HuH-7.5 (cell line): ENCODE data around the gene GABBR2.
"Not testable (repeated sequence)": the region's sequence is repeated elsewhere in the genome, so short reads cannot be mapped to it uniquely, and the experiment has no call there.

ENCODE experiments used
- DNase-seq: peaks from one replicate; pipeline ENCODE4 v3.0.0; 2011; ENCODE audit warnings: low spot score

Gene GABBR2

GRCh38 chr9:98515506-98516204 lies 193.1 kb downstream of the GABBR2 start:
- no peak for DNase-seq

DNA sequence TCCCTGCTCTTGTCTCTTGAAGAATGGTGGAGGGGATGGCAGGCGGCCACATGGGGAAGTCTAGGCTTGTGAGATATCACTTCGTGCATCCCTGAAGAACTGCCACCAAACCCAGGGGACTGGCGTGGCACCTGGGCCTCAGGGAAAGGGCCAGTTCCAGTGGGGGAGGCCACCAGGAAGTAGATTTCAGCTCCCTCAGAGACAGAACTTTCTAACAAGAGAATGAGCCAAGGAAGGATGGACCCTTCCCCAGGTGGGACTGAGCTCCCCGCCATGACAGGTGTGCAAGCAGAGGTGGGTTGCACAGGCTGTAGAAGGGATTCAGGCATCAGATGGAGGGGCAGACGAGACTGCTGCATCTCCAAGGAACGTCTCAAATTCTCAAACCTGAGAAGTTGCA lies 193.9 kb downstream of the GABBR2 start:
- DNase-seq = no peak

DNA sequence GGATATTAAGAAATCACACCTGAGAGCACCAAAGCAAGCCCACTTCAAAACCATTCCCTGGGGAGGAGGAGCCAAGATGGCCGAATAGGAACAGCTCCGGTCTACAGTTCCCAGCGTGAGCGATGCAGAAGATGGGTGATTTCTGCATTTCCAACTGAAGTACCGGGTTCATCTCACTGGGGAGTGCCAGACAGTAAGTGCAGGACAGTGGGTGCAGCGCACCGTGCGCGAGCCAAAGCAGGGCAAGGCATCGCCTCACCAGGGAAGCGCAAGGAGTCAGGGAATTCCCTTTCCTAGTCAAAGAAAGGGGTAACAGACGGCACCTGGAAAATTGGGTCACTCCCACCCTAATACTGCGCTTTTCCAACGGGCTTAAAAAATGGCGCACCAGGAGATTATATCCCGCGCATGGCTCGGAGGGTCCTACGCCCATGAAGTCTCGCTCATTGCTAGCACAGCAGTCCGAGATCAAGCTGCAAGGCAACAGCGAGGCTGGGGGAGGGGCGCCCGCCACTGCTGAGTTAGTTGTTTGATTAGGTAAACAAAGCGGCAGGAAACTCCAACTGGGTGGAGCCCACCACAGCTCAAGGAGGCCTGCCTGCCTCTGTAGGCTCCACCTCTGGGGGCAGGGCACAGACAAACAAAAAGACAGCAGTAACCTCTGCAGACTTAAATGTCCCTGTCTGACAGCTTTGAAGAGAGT lies 200.4 kb downstream of the GABBR2 start:
- not testable (repeated sequence) for DNase-seq

- DNase-seq = no peak
Observed at GRCh38 chr9:98506422-98507054, 202.2 kb downstream of the GABBR2 start.

DNA sequence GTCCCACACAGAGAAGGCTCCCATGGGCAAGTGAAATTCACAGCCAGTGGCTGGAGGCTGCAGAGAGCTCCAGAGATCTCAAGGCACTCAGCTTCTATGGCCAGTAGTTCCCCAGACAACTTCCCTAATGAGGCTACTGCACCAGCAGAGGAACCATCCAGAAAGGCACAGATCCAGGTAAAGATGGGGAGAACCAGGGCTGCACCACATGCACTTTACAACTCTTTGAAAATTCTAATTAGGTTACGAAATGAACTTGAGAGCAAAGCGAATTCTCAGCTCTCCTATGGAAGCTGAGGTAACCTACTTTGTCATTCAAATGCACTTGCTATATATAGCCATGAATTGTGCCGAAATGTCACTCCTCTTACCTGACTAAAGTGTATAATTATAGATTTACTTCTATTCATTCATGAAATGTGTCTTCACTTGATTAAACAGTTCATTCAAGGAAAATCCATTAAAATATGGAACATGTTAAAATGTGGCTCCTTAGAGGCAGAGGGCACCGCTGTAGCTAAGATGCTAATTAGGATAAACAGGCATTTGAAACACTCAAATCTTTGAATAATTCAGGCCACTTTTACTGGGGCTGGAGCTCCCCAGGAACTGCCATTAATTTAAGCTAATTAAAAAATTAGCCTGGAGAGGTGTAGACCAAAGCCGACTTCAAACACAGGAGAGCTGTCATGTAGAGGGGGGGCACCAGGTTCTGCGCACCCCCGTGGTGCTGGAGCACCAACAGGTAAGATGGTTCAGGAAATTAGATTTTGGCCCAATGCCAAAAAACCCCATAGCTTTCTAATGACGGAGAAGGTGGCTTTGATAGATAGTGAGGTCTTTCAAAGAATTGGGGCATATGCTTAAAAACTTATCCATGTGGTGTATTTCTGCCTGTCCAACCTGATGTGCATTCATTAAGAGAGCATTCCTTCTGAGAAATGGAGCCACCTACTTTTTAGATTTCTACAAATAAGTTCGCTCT lies 204.1 kb downstream of the GABBR2 start:
- DNase-seq = no peak

DNA sequence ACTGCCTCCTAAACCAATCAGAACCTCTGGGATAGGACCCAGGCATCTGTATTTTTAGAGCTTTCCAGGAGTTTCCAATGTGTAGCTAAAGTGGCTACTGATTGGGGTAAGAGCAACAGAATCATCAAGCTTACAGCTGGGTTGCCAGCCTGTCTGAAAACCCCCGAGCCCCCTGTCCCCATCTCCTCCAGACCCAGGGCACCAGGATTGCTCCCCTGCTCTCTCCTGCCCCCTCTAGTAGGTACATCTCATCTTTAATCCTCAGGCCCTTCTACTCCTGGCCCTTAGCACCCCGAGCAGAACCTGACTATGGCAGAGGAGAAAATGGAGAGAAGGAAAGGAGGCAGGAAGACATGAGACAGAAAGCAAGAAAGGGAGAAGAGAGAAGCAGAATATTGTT lies 204.9 kb downstream of the GABBR2 start:
- DNase-seq = no peak

DNA sequence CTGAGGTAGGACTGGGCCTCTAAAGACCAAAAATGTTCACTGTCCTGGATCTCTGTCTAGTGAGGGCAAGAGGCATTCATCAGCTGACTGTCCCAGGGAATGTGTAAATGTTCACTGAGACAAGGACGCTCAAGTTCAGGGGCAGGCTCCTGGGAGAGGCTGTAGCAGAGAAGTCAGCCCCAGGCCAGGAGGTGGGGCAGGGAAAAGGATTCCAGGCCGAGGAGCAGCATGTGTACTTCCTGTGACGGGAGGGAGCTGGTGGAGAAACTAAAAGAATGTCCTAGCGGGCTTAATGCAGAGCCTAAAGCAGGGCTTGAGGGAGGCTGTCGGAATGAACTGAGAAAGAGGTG lies 205.8 kb downstream of the GABBR2 start:
- DNase-seq = no peak

DNA sequence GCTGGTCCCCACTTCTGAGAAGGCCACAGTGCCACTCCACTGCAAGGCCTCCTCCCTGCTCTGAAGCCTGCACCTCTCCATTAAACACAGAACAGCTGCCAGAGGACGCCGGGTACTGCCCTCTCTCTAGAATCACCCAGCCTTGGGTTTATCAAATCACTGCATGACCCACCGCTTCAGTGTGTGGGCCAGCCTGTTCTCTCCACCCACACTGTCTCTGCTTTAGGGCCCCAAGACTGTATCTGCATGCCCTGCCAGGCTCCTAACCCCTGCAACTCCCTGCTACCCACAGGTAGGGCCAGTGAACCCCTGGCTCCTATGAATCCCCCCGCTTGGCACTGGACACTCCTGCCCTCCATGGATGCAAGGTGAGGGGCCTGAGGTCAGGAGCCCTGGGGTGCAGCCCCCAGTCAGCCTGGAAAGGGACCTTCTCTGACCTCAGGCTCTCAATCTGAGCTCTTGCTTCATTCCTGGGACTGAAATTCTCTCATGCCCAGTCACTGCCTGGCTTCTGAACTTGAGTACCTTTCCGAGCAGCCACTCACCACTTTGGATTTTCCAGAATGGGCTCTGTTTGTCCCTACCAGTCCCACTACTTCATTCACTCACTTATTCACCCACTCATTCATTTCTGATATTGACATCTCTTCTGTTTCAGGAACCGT lies 206.3 kb downstream of the GABBR2 start:
- DNase-seq = no peak

DNA sequence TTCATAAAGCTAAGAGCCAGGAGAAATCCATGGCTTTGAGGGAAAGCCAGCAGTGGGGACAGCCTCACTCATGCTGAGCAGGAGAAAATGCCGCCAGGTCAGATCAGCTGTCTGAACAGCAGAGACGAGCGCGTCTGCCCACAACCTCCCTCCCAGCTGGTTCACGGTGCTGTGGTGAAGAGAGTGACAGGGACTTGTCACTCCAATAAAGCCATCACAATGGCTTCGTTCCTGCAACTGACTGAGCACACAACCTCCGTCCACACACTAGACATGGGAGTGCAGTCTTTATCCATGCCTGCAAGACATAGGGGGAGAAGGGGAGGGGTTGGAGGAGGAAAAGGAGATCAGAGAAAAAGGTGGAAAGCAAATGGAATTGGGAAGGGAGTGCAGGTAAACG lies 206.9 kb downstream of the GABBR2 start:
- DNase-seq = no peak

- not testable (repeated sequence) for DNase-seq
Observed at GRCh38 chr9:98501259-98501658, 207.5 kb downstream of the GABBR2 start.

DNA sequence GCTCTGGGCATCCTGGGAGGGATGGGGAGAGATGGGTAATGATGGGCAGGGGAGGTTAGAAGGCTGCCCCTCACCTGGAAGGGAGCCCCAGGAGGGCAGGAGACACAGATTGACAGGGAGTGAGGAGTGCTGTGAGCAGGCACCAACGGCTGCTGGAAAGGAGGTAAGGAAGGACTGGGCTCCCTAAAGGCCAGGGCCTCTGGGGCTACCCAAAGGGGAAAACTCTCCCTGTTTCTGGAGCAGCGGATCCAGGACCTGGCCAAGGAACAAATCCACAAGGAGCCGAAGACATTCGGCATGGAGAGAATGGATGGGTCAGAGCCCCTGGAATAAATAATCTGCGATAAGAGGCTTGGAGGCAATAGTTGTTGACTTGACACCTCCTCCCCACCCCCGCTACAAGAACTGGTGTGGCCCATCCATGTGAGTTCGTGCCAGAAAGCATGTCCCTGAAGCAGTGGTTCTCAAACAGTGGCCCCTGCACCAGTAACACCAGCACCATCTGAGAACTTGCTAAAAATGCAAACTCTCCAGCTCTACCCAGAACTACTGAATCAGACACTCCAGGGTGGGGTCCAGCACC lies 208.3 kb downstream of the GABBR2 start:
- DNase-seq = no peak

GRCh38 chr9:98495530-98495929 lies 213.2 kb downstream of the GABBR2 start:
- no peak for DNase-seq

- DNase-seq = no peak
Observed at GRCh38 chr9:98494852-98495251, 213.9 kb downstream of the GABBR2 start.

GRCh38 chr9:98491828-98492227 lies 216.9 kb downstream of the GABBR2 start:
- peak; percentile 39 for DNase-seq

GRCh38 chr9:98491231-98491651 lies 217.5 kb downstream of the GABBR2 start:
- DNase-seq = no peak

- no peak for DNase-seq
Observed at GRCh38 chr9:98488571-98489312, 220.0 kb downstream of the GABBR2 start.

DNA sequence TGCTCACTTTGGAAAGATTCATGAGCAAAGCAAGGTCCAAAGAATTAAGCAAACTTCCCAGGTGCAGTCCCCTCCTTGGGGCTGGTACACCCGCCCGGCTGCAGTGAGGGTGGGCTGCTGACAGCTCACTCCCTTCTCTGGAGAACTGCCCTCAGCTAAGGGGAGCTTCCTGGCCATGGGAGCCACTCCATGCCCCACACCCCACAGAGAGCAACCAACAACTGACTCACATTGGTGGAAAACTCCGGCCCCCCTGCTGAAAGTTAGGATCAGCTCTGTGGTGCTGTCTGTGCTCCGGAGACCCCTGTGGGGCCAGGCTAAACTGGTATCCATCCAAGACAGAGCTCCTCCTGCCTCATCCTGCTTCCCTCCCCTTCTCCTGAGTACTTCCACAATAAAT lies 223.0 kb downstream of the GABBR2 start:
- no peak for DNase-seq

- DNase-seq = no peak
Observed at GRCh38 chr9:98484162-98484561, 224.6 kb downstream of the GABBR2 start.

GRCh38 chr9:98482226-98482625 lies 226.5 kb downstream of the GABBR2 start:
- DNase-seq = no peak

DNA sequence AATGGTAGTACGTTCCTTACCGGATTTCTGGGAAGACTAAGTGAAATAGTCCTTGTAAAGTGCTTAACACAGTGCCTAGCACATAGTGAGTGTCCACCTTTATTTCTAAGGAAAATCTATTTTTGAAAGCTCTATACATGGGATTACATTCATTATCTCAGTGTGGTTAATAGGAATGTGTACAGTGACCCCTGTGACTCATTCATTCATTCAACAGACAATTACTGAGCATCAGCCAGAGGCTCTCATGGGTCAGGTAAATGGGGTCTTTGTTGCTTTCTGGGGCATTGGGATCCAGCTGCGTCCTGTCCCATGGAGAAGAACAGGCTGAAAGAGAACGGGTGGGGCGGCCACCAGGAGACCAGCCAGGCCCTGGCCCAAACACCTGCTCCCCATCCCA lies 227.1 kb downstream of the GABBR2 start:
- DNase-seq = no peak
